K562 (cell line): ENCODE results near the gene DNAH17. TPM values are rescaled to one million over a fixed set of nuclear protein-coding genes. Genes with fewer than 3 reads are reported as not detected.

Experiments
- ARHGAP35 ChIP-seq: fragments of 450-650 bp; IDR thresholded peaks from 2 replicates; pipeline ENCODE4 v1.6.1; 2018; ENCODE audit not compliant: partially characterized antibody
- CBFA2T2 ChIP-seq: fragments of 450-650 bp; conservative IDR thresholded peaks from 2 replicates; pipeline ENCODE4 v1.6.1; 2017; ENCODE audit warnings: mild to moderate bottlenecking
- DIDO1 ChIP-seq: fragments of 450-650 bp; IDR thresholded peaks from 2 replicates; pipeline ENCODE4 v1.6.1; 2016; ENCODE audit warnings: low read depth, missing biosample characterization, missing genetic modification characterization
- GABPA ChIP-seq: fragments of 200-800 bp; sonication (Bioruptor generic); conservative IDR thresholded peaks from 2 replicates; pipeline ENCODE4 v1.6.1; 2016; ENCODE audit warnings: low read depth, missing genetic modification characterization, missing compliant biosample characterization
- HIVEP1 ChIP-seq: fragments of 250-450 bp; sonication (Bioruptor Pico); IDR thresholded peaks from 2 replicates; pipeline ENCODE4 v1.4.0; 2020; ENCODE audit warnings: mild to moderate bottlenecking
- NR2C1 ChIP-seq, 2 experiments: fragments of 450-650 bp; IDR thresholded peaks; 2 replicates each; pipeline ENCODE4 v1.6.1; 2017; ENCODE audit warnings: mild to moderate bottlenecking in 2 of 2, antibody characterized with exemption in 1 of 2, inconsistent platforms in 1 of 2, missing compliant biosample characterization in 1 of 2, missing genetic modification characterization in 1 of 2
- RFX5 ChIP-seq: IDR thresholded peaks from 2 replicates; pipeline ENCODE4 v1.6.1; 2011; ENCODE audit warnings: low read depth, mild to moderate bottlenecking, improper control_type of control experiment, low read length
- SAFB2 ChIP-seq: fragments of 200-400 bp; formaldehyde crosslinking; IDR thresholded peaks from 2 replicates; pipeline ENCODE4 v1.6.1; 2018; ENCODE audit warnings: borderline replicate concordance, low read length, low read depth, moderate library complexity; ENCODE audit not compliant: severe bottlenecking
- ZC3H11A ChIP-seq: IDR thresholded peaks from 2 replicates; pipeline ENCODE4 v1.6.1; 2012; ENCODE audit warnings: low read depth, low read length, improper control_type of control experiment
- ZNF76 ChIP-seq: fragments of 250-450 bp; sonication (Bioruptor Pico); IDR thresholded peaks from 2 replicates; pipeline ENCODE4 v1.4.0; 2020; ENCODE audit warnings: mild to moderate bottlenecking, moderate library complexity, borderline replicate concordance
- polyA plus RNA-seq, 8 experiments: library from polyadenylated mRNA; depleted of rRNA in 4 of 8; stranded (reverse) in 5 of 8; unstranded in 3 of 8; fragments of >200 nt; fragmentation: Nextera tagmentation in 2 of 8; fragmentation: Illumina TruSeq in 1 of 8; extraction: Ambion mirVana in 2 of 8; extraction: Trizol in 1 of 8; gene quantifications; 2 replicates each; pipeline versions ENCODE4 v1.2.1 to v1.2.3, GENCODE V29; 2011 to 2014; ENCODE audit warnings: inconsistent platforms in 1 of 8, missing spikeins in 1 of 8
- total RNA-seq, 7 experiments: library from RNA; depleted of rRNA in 6 of 7; stranded (reverse); fragments of >200 nt in 6 of 7; fragmentation: Illumina TruSeq in 2 of 7; extraction: Trizol in 2 of 7; gene quantifications; 2 replicates each; pipeline versions ENCODE4 v1.2.1 to v1.2.3, GENCODE V29; 2011 to 2021; ENCODE audit warnings: low replicate concordance in 1 of 7
- TF ChIP-seq, protein P1 (sequence below): fragments of 450-650 bp; IDR thresholded peaks from 2 replicates; pipeline ENCODE4 v1.6.1; 2016; ENCODE audit warnings: low read depth
- TF ChIP-seq, protein P2 (sequence below): sonication (generic); formaldehyde crosslinking; IDR thresholded peaks from 2 replicates; pipeline ENCODE4 v1.8.1; 2023; ENCODE audit warnings: mild to moderate bottlenecking, missing genetic modification reagents
- TF ChIP-seq, protein P3 (sequence below): fragments of 150-350 bp; conservative IDR thresholded peaks from 2 replicates; pipeline ENCODE4 v1.6.1; 2014; ENCODE audit warnings: low read length

Gene DNAH17
- total and polyA plus RNA-seq, 9 of the 15 experiments (the other 6 are each of a cell fraction or from before 2014, with no cell fraction given) = under 0.01 to 0.06 (median 0.03) TPM; not detected in 5

DNA sequence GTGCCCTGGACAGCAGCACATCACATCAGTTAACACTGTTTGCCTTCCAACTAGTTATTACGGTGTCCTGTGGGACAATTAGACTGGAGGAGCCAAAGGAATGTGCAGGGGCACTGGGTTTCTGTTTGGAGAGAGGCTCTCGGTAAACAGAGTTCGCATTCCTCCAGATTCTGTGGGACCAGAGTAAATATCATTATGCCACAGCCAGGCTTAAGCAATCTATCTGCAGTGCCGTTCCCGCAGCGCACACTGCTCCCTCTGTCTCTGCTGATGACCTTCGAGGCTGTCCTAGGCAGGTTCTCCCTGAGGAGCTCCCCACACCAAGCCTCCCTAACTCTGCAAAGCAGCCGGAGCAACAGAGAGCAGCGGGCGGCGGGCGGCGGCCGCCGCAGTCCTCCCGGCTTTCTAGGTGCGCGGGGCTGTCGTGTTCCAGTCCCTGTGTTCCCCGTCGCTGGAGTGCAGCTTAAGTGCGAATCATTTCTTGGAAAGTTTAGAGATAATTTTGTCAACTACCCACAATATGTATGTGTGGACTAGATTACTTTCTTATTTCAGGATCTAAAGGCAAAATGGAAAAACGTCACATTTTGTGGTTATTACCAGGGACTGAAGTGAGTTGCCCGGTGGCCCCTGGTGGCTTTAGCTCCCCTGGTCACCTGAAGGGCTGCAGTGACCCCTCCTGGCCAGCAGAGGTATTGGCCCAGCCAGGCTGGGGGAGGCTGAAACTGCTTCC lies 155.5 kb downstream of the DNAH17 start (continued):
- TF ChIP-seq, protein P1, sequence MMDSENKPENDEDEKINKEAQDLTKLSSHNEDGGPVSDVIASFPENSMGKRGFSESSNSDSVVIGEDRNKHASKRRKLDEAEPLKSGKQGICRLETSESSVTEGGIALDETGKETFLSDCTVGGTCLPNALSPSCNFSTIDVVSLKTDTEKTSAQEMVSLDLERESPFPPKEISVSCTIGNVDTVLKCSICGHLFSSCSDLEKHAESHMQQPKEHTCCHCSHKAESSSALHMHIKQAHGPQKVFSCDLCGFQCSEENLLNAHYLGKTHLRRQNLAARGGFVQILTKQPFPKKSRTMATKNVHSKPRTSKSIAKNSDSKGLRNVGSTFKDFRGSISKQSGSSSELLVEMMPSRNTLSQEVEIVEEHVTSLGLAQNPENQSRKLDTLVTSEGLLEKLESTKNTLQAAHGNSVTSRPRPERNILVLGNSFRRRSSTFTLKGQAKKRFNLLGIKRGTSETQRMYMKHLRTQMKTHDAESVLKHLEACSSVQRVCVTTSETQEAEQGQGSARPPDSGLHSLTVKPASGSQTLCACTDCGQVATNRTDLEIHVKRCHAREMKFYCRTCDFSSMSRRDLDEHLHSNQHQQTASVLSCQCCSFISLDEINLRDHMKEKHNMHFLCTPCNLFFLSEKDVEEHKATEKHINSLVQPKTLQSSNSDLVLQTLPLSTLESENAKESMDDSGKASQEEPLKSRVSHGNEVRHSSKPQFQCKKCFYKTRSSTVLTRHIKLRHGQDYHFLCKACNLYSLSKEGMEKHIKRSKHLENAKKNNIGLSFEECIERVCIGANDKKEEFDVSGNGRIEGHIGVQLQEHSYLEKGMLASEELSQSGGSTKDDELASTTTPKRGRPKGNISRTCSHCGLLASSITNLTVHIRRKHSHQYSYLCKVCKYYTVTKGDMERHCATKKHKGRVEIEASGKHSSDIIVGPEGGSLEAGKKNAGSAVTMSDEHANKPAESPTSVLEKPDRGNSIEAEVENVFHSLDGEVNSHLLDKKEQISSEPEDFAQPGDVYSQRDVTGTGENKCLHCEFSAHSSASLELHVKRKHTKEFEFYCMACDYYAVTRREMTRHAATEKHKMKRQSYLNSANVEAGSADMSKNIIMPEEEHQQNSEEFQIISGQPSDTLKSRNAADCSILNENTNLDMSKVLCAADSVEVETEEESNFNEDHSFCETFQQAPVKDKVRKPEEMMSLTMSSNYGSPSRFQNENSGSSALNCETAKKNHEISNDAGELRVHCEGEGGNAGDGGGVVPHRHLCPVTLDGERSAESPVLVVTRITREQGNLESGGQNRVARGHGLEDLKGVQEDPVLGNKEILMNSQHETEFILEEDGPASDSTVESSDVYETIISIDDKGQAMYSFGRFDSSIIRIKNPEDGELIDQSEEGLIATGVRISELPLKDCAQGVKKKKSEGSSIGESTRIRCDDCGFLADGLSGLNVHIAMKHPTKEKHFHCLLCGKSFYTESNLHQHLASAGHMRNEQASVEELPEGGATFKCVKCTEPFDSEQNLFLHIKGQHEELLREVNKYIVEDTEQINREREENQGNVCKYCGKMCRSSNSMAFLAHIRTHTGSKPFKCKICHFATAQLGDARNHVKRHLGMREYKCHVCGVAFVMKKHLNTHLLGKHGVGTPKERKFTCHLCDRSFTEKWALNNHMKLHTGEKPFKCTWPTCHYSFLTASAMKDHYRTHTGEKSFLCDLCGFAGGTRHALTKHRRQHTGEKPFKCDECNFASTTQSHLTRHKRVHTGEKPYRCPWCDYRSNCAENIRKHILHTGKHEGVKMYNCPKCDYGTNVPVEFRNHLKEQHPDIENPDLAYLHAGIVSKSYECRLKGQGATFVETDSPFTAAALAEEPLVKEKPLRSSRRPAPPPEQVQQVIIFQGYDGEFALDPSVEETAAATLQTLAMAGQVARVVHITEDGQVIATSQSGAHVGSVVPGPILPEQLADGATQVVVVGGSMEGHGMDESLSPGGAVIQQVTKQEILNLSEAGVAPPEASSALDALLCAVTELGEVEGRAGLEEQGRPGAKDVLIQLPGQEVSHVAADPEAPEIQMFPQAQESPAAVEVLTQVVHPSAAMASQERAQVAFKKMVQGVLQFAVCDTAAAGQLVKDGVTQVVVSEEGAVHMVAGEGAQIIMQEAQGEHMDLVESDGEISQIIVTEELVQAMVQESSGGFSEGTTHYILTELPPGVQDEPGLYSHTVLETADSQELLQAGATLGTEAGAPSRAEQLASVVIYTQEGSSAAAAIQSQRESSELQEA = no peak
- TF ChIP-seq, protein P2, sequence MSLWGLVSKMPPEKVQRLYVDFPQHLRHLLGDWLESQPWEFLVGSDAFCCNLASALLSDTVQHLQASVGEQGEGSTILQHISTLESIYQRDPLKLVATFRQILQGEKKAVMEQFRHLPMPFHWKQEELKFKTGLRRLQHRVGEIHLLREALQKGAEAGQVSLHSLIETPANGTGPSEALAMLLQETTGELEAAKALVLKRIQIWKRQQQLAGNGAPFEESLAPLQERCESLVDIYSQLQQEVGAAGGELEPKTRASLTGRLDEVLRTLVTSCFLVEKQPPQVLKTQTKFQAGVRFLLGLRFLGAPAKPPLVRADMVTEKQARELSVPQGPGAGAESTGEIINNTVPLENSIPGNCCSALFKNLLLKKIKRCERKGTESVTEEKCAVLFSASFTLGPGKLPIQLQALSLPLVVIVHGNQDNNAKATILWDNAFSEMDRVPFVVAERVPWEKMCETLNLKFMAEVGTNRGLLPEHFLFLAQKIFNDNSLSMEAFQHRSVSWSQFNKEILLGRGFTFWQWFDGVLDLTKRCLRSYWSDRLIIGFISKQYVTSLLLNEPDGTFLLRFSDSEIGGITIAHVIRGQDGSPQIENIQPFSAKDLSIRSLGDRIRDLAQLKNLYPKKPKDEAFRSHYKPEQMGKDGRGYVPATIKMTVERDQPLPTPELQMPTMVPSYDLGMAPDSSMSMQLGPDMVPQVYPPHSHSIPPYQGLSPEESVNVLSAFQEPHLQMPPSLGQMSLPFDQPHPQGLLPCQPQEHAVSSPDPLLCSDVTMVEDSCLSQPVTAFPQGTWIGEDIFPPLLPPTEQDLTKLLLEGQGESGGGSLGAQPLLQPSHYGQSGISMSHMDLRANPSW (CRISPR knock-in tag) = no peak
- TF ChIP-seq, protein P3, sequence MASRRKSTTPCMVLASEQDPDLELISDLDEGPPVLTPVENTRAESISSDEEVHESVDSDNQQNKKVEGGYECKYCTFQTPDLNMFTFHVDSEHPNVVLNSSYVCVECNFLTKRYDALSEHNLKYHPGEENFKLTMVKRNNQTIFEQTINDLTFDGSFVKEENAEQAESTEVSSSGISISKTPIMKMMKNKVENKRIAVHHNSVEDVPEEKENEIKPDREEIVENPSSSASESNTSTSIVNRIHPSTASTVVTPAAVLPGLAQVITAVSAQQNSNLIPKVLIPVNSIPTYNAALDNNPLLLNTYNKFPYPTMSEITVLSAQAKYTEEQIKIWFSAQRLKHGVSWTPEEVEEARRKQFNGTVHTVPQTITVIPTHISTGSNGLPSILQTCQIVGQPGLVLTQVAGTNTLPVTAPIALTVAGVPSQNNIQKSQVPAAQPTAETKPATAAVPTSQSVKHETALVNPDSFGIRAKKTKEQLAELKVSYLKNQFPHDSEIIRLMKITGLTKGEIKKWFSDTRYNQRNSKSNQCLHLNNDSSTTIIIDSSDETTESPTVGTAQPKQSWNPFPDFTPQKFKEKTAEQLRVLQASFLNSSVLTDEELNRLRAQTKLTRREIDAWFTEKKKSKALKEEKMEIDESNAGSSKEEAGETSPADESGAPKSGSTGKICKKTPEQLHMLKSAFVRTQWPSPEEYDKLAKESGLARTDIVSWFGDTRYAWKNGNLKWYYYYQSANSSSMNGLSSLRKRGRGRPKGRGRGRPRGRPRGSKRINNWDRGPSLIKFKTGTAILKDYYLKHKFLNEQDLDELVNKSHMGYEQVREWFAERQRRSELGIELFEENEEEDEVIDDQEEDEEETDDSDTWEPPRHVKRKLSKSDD = no peak
- no peak for TF ChIP-seq RFX5
- no peak for TF ChIP-seq ZNF76 (CRISPR knock-in tag)
- no peak for TF ChIP-seq CBFA2T2
- TF ChIP-seq DIDO1 = no peak
- TF ChIP-seq HIVEP1 = no peak
- TF ChIP-seq NR2C1 (IDR thresholded peaks at IDR 0.05) = no peak
- TF ChIP-seq NR2C1 (tag; IDR thresholded peaks at IDR 0.05) = no peak
- TF ChIP-seq ARHGAP35 = no peak
- TF ChIP-seq SAFB2 = no peak
- no peak for TF ChIP-seq GABPA
- TF ChIP-seq ZC3H11A = no peak; the same call in 1 of the 2 replicates
